ENCODE results near the gene ANKDD1B. TPM values are rescaled to one million over a fixed set of nuclear protein-coding genes. Genes with fewer than 3 reads are reported as not detected.

The ANKDD1B gene
- total RNA-seq, 2 donors from 2014 or later = 1.9 to 2.7 TPM

- H3K27ac ChIP-seq = no peak overlapping the region
- WGBS = 71% methylated on average over 1 of the region's 1 CpG
- DNase-seq (ENCODE audit: low spot score) = no peak
- intact Hi-C loops (cut with DNase I) = no loop called here
- no peak for TF ChIP-seq POLR2AphosphoS5 (IDR thresholded peaks at IDR 0.05)
- no peak for TF ChIP-seq POLR2A (IDR thresholded peaks at IDR 0.05)
- no peaks in the 10 kb centered on the region for H3K9me3 ChIP-seq
- H3K36me3 ChIP-seq = no peaks in the 10 kb centered on the region
- H3K4me3 ChIP-seq = no peak overlapping the region
- H3K27me3 ChIP-seq (replicated peaks; ENCODE audit: insufficient read depth) = no peaks in the 10 kb centered on the region
- H3K4me1 ChIP-seq (replicated peaks) = no peaks in the 10 kb centered on the region
Observed at GRCh38 chr5:75637949-75638348, 26.7 kb downstream of the ANKDD1B start.

DNA sequence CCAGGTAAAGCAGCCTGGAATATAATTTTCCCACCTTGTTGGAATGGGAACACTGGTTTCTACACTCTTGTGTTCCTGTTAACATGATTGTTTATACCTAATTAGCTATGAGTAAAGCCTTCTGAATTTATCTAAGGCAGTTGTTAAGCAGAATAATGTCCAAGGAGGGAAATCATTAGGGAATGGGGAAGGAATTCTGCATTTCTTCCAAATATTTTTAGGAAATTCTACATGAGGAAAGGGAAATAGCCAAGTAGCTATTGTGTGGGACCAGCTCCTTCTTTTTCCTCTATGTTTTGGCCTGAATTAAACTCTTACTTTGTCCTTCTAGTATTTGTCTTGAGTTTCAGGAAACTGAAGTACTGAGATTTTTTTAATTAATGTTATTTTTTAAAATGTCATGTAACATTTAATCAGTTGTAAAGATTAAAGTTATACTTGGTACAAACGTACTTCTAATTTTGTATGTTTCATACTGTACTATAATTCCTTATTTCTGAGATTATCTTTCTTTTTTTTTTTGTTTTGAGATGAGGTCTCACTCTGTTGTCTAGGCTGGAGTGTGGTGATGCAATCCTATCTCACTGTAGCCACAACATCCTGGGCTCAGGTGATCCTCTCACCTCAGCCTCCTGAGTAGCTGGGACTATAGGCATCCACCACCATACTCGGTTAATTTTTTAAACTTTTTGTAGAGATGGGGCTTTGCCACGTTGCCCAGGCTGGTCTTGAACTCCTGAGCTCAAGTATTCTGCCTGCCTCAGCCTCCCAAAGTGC, 28.5 kb downstream of the ANKDD1B start:
- Histone ChIP-seq H3K4me1 (replicated peaks) (no peaks in the 10 kb centered on the region), H3K9me3 (no peaks in the 10 kb centered on the region), H3K4me3 (no peak overlapping the region), H3K27me3 (replicated peaks; ENCODE audit: insufficient read depth) (no peaks in the 10 kb centered on the region), H3K36me3 (no peaks in the 10 kb centered on the region), H3K27ac (no peak overlapping the region)
- intact Hi-C loops (cut with DNase I) = no loop called here
- no peak for DNase-seq (ENCODE audit: low spot score)
- 81% methylated on average over 3 of the region's 3 CpGs for WGBS
- TF ChIP-seq POLR2A (IDR thresholded peaks at IDR 0.05) (no peak), POLR2AphosphoS5 (IDR thresholded peaks at IDR 0.05) (no peak)
- TF ChIP-seq, protein P1, sequence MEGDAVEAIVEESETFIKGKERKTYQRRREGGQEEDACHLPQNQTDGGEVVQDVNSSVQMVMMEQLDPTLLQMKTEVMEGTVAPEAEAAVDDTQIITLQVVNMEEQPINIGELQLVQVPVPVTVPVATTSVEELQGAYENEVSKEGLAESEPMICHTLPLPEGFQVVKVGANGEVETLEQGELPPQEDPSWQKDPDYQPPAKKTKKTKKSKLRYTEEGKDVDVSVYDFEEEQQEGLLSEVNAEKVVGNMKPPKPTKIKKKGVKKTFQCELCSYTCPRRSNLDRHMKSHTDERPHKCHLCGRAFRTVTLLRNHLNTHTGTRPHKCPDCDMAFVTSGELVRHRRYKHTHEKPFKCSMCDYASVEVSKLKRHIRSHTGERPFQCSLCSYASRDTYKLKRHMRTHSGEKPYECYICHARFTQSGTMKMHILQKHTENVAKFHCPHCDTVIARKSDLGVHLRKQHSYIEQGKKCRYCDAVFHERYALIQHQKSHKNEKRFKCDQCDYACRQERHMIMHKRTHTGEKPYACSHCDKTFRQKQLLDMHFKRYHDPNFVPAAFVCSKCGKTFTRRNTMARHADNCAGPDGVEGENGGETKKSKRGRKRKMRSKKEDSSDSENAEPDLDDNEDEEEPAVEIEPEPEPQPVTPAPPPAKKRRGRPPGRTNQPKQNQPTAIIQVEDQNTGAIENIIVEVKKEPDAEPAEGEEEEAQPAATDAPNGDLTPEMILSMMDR (IDR thresholded peaks at IDR 0.05) = no peak

DNA sequence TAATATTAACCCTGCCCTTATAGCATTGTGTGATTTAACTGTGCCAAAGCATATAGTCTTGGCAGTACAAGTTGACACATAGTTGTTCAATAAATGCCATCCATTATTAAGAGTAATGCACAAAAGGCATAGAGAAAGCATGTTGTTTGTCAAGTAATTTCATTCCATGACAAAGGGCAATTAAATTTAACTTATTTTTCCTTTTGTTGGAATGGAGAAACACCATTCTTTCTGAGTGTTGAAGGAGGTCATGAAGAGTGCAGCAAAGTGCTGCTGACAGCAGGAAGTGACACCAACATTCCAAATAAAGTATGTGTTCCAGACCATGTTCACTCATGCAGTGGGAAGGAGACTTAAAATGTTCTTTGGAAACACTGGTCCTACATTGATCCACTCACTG, 29.1 kb downstream of the ANKDD1B start:
- Histone ChIP-seq H3K27me3 (replicated peaks; ENCODE audit: insufficient read depth) (no peaks in the 10 kb centered on the region), H3K4me3 (no peak overlapping the region), H3K27ac (no peak overlapping the region), H3K9me3 (no peaks in the 10 kb centered on the region), H3K4me1 (replicated peaks) (no peaks in the 10 kb centered on the region), H3K36me3 (no peaks in the 10 kb centered on the region)
- no peak for TF ChIP-seq POLR2A (IDR thresholded peaks at IDR 0.05)
- no peak for TF ChIP-seq POLR2AphosphoS5 (IDR thresholded peaks at IDR 0.05)
- TF ChIP-seq, protein P1 (IDR thresholded peaks at IDR 0.05) = no peak
- no peak for DNase-seq (ENCODE audit: low spot score)
- intact Hi-C loops (cut with DNase I) = no loop called here

DNA sequence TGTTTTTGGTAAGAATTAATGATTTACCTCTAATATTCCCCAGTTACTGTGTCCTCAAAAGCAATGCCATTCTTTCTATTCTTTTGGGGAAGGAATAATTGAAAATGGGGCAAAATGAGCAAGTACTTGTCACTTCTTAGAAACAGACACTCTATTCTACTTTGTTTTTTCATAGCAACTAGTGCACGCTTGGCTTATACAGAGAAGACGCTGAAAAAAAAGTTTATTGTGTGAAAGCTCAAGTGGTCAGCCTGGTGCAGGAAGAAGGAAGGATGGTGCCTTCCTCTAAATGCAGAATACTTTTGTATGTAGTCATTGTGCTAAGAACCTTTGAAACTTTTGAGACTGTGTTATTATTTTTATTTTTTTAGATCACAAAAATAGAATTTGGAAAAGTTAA, 29.6 kb downstream of the ANKDD1B start:
- Histone ChIP-seq H3K36me3 (no peaks in the 10 kb centered on the region), H3K9me3 (no peaks in the 10 kb centered on the region), H3K4me1 (replicated peaks) (no peaks in the 10 kb centered on the region), H3K4me3 (no peak overlapping the region), H3K27me3 (replicated peaks; ENCODE audit: insufficient read depth) (no peaks in the 10 kb centered on the region), H3K27ac (no peak overlapping the region)
- TF ChIP-seq POLR2AphosphoS5 (IDR thresholded peaks at IDR 0.05) (no peak), POLR2A (IDR thresholded peaks at IDR 0.05) (no peak)
- TF ChIP-seq, protein P1 (IDR thresholded peaks at IDR 0.05) = no peak
- DNase-seq (ENCODE audit: low spot score) = no peak
- intact Hi-C loops (cut with DNase I) = no loop called here
- 86% methylated on average over 2 of the region's 2 CpGs for WGBS

GRCh38 chr5:75648712-75649111, 37.5 kb downstream of the ANKDD1B start:
- H3K4me1 ChIP-seq (replicated peaks) = no peaks in the 10 kb centered on the region
- intact Hi-C loops (cut with DNase I) = no loop called here
- H3K27me3 ChIP-seq (replicated peaks; ENCODE audit: insufficient read depth) = no peaks in the 10 kb centered on the region
- no peak for TF ChIP-seq POLR2A (IDR thresholded peaks at IDR 0.05)
- TF ChIP-seq, protein P1 (IDR thresholded peaks at IDR 0.05) = no peak
- no peak for TF ChIP-seq POLR2AphosphoS5 (IDR thresholded peaks at IDR 0.05)
- H3K4me3 ChIP-seq = no peak overlapping the region
- H3K9me3 ChIP-seq = no peaks in the 10 kb centered on the region
- H3K27ac ChIP-seq = no peak overlapping the region
- H3K36me3 ChIP-seq = no peaks in the 10 kb centered on the region
- DNase-seq (ENCODE audit: low spot score) = no peak
- WGBS = 59% methylated on average over 2 of the region's 2 CpGs

Measured in prostate gland (tissue), 2 donors.